Fibroblast of lung (primary cell): Measurements from ENCODE around the gene VWCE.

Experiments
- EZH2 ChIP-seq: IDR thresholded peaks from 2 replicates; pipeline ENCODE4 v1.5.1; 2012; ENCODE audit warnings: low read length, control low read depth, mild to moderate bottlenecking; ENCODE audit errors: missing control alignments
- TF ChIP-seq, protein P1 (sequence below), 2 donors: IDR thresholded peaks in 1 of 2; conservative IDR thresholded peaks in 1 of 2; 1 replicate in 1 of 2; 2 replicates in 1 of 2; pipeline ENCODE4 v1.5.1; 2011 to 2012; ENCODE audit warnings: low read length in 2 of 2, control low read depth in 1 of 2, inconsistent platforms in 1 of 2, low read depth in 1 of 2, mild to moderate bottlenecking in 1 of 2

DNA sequence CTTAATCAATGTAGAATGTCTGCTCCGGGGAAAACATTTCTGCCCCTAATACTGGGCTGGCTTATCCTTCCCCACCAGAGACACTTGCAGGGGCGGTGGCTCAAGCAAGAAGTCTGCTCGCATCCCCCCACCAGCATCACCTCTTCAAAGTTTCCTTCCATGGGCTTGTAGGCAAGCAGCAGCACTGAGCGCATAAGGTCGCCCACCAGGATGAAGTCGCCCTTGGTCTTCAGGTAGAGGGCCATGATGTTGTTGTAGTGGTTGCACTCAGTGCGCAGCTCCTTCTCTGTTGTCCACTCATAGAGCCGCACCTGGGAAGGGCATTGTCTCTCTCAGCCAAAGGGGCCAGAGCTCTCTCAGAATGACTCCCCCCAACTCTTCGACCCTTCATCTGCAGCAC is 8.6 kb upstream of the VWCE start:
- TF ChIP-seq, protein P1, sequence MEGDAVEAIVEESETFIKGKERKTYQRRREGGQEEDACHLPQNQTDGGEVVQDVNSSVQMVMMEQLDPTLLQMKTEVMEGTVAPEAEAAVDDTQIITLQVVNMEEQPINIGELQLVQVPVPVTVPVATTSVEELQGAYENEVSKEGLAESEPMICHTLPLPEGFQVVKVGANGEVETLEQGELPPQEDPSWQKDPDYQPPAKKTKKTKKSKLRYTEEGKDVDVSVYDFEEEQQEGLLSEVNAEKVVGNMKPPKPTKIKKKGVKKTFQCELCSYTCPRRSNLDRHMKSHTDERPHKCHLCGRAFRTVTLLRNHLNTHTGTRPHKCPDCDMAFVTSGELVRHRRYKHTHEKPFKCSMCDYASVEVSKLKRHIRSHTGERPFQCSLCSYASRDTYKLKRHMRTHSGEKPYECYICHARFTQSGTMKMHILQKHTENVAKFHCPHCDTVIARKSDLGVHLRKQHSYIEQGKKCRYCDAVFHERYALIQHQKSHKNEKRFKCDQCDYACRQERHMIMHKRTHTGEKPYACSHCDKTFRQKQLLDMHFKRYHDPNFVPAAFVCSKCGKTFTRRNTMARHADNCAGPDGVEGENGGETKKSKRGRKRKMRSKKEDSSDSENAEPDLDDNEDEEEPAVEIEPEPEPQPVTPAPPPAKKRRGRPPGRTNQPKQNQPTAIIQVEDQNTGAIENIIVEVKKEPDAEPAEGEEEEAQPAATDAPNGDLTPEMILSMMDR (conservative IDR thresholded peaks at IDR 0.05 in 1 of 2, IDR thresholded peaks at IDR 0.05 in 1 of 2; ENCODE audit: low read depth in 1 of 2, low read length in 2 of 2), result no peak
- TF ChIP-seq EZH2, result no peak
